ENCODE results near the gene TBC1D22A.

The TBC1D22A gene

GRCh38 chr22:47107431-47107830 is 345.0 kb downstream of the TBC1D22A start:
- no peak overlapping the region for H3K4me3 ChIP-seq (replicated peaks in 1 of 2; ENCODE audit: low read depth in 2 of 2, low read length in 2 of 2)
- peak; percentile 69 to 80 for DNase-seq (ENCODE audit: low read depth in 2 of 2)
- TF ChIP-seq CTCF (IDR thresholded peaks at IDR 0.05; ENCODE audit: low read depth, low read length), result no peak

GRCh38 chr22:47110817-47111443 is 348.5 kb downstream of the TBC1D22A start:
- no peak for TF ChIP-seq CTCF (IDR thresholded peaks at IDR 0.05; ENCODE audit: low read depth, low read length)
- no peak overlapping the region for H3K4me3 ChIP-seq (replicated peaks in 1 of 2; ENCODE audit: low read depth in 2 of 2, low read length in 2 of 2)
- peak; percentile 50 to 92 for DNase-seq (ENCODE audit: low read depth in 2 of 2)

- H3K4me3 ChIP-seq (replicated peaks in 1 of 2; ENCODE audit: low read depth in 2 of 2, low read length in 2 of 2), result no peak overlapping the region
- TF ChIP-seq CTCF (IDR thresholded peaks at IDR 0.05; ENCODE audit: low read depth, low read length), result no peak
- DNase-seq (ENCODE audit: low read depth in 2 of 2), result peak in 1 of 2 donors; percentile 43
These were observed 349.5 kb downstream of the TBC1D22A start for GRCh38 chr22:47111626-47112581.

GRCh38 chr22:47112582-47112965 is 350.1 kb downstream of the TBC1D22A start:
- DNase-seq (ENCODE audit: low read depth in 2 of 2), result no peak
- TF ChIP-seq CTCF (IDR thresholded peaks at IDR 0.05; ENCODE audit: low read depth, low read length), result no peak
- H3K4me3 ChIP-seq (replicated peaks in 1 of 2; ENCODE audit: low read depth in 2 of 2, low read length in 2 of 2), result no peak overlapping the region

- DNase-seq (ENCODE audit: low read depth in 2 of 2), result peak in 1 of 2 donors; percentile 27
- TF ChIP-seq CTCF (IDR thresholded peaks at IDR 0.05; ENCODE audit: low read depth, low read length), result no peak
- no peak overlapping the region for H3K4me3 ChIP-seq (replicated peaks in 1 of 2; ENCODE audit: low read depth in 2 of 2, low read length in 2 of 2)
These were observed 350.8 kb downstream of the TBC1D22A start for GRCh38 chr22:47112994-47113852.

- no peak overlapping the region for H3K4me3 ChIP-seq (replicated peaks in 1 of 2; ENCODE audit: low read depth in 2 of 2, low read length in 2 of 2)
- DNase-seq (ENCODE audit: low read depth in 2 of 2), result no peak
- no peak for TF ChIP-seq CTCF (IDR thresholded peaks at IDR 0.05; ENCODE audit: low read depth, low read length)
These were observed 351.5 kb downstream of the TBC1D22A start for GRCh38 chr22:47113853-47114415.
